Measurements from ENCODE around the gene ZNF598.

DNA sequence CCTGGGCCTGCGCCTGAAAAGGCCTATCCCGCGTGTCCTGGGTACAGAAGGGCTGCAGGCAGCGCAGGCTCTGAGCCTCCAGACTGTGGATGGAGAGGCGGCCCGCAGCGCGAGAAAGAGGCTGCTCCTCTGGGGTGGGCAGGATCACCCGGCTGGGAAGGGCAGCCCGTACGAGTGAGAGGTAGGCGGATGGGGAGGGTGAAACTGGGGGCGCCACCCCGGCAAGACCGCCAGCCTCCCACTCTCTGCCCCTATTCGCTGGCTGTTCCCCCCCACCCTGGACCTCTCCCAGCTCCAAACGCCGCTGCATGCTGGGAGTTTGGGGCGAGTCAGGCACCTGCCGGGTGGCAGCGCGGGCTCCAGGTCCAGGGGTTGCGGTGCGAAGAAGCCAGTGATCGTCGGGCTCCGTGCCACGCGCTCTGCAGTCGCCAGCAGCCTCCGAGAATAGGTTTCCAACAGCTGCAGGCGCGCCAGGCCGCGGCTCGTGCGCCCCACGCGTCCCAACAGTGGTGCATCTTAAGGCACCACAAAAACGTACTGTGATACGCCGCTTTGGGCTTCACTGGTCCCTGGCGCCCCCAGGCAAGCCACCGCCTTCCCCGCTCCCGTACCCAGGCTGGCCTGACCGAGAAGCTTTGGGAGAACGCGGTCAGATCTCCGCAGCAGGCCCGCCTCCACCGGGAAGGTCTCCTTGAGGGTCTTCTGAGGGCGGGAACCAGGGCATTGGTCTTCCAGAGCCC is 29.4 kb downstream of the ZNF598 start:
- TF ChIP-seq ZNF274 (IDR thresholded peaks at IDR 0.05; ENCODE audit: low read depth, low read length) (no peak), YY1 (IDR thresholded peaks at IDR 0.05; ENCODE audit: insufficient read depth, insufficient read length) (no peak), SUZ12 (IDR thresholded peaks at IDR 0.05; ENCODE audit: extremely low read depth, insufficient read depth, insufficient read length) (no peak)
